ENCODE data around the gene SNX9. TPM values are rescaled to one million over a fixed set of nuclear protein-coding genes. Genes with fewer than 3 reads are reported as not detected.

Gene SNX9
- total and polyA plus RNA-seq, 2 of the 8 experiments (the other 6 are each of a cell fraction or from before 2014, with no cell fraction given): 11.8 to 23.2 TPM

DNA sequence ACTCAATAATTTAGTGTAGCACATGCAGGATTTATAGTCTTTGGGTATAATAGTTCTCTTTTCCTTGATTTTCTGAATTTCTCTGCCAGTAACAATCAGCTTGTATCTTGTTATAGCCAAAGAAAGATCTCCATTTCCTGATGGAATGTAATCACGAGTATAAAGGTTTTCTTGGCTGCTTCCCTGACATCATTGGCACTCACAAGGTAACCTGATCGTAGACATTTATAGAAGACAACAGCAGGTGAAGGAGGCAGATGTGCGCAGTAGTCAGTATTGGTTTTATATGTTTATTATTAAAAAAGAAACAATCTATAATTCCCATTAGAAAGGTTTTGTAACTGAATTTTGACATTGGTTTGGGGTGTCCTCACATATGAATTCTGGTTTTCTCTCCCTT lies 114.3 kb downstream of the SNX9 start (continued):
- no peak for TF ChIP-seq HDAC2 (IDR thresholded peaks at IDR 0.05; ENCODE audit: borderline replicate concordance in 1 of 2, low read depth in 2 of 2, low read length in 2 of 2)

All from H1 (cell line).